GM21360 (cell line): ENCODE measurements around the gene CKAP5.
A peak's percentile ranks its signal among the peaks of the same experiment; 100 is the strongest.

Source experiments
- ATAC-seq: cut with Tn5 transposase; IDR thresholded peaks from one replicate; pipeline ENCODE4 v1.9.1; 2021; ENCODE audit warnings: mild to moderate bottlenecking, moderate library complexity; ENCODE audit not compliant: unreplicated experiment

CKAP5 gene

DNA sequence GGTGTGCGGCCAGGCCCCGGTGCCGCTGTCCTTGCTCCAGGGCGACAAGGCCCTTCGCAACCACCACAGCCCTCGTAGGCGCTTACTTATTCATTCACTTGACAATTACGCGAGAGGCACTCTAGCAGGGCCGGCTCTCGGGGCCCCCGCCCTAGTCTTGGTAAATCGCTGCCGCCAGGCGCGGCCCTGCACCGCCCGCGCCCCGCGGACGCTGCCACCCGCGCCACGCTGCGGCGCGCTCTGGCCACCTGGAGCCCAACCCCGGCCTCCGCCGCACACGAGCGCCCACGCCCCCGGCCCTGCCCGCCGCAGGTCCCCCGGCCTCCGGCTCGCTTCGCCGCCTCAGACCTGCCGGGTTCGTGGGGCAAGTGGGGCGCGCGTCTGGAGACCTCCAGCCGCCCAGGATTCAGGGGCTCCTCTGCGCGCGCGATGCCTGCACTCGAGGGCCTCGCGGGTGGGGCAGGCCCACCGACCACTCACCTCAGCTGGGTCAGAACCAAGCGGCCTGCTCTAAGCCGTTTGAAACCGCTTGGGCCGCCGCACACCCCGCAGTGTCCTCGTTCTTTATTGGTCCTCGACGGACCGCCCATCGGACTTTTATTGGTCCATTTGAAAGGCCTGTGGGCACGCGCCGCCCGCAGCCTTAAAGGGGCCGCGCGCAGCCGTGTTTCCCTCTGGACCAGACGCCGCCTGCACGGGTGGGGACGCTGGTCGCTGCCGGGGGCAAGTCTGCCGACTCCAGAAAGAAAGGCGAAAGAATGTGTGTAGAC, at the start of gene CKAP5:
CKAP5 (minus strand) TSS at position 541 of the 770 bp plus-strand sequence. CDS start 25,049 bp downstream, outside the sequence.
- ATAC-seq, result peak; percentile 85

DNA sequence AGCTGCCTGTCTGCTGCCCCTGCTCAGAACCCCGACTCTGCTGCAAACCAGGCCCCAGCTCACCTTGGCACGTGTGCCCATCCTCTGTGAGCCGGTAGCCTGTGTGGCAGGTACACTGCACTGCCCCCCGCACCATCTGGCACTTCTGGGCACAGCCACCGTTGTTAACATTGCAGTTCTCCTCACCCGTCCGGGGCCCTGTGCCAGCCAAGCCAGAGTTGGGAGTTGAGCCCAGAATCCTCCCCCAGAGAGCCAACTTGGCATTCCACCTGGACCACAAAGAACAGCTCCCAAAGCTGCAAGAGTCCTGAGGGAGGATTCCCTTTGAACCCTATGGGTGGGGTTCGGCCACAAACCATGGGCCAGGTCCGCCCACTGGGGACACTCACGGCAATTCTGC, 49.7 kb upstream of the CKAP5 start:
- ATAC-seq, result no peak

DNA sequence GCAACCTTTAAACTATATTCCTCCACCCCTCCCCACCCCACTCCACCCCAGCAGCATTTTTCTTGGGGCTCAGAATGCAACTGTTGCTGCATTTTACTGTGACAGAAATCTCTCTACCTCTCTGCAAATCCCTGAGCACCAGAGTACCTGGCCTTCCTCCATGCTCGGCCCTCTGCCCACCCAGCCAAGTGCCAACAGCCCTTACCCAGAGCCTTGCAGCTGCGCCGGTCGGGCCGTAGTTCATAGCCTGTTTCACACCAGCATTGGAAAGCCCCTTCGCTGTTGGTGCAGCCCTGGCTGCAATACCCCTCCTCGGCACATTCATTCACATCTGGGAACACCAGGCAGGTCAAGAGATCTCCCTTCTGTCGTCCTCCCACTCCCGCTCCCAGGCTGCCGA, 48.9 kb upstream of the CKAP5 start:
- ATAC-seq, result no peak

DNA sequence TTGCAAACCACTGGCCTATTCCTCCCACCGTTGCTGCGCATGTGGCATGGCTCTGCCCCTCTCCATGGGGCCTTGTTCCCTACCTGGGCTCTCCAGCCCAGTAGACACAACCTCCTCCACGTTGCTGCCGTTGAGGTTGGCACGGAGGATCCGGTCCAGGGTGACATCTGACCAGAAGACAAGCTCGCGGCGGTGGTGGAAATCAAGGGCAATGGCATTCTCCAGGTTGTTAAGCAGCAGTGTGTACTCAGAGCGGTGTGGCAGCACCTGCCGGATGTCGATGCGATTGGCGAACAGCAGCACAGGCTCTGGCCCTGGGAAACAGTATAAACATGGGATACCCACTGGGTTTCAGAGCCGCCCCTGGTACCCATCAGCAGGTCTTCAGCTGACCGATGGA, 48.4 kb upstream of the CKAP5 start:
- ATAC-seq, result no peak

DNA sequence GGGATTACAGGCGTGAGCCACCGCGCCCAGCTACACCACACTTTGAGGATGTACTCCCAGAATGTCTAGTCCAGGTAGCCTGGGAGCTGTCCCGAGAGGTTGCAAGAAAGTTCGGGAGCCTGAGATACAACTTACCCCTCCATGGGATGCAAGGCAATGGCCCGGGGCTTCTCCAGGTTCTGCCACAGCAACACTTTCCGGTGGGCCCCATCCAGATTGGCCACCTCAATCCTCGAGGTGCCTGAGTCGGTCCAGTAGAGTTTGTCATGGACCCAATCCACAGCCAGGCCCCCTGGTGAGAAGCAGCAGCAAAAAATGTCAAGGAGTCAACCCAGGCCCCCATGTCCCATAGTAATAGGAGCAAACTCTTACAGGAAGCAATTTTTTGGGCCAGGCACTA, 46.8 kb upstream of the CKAP5 start:
- ATAC-seq, result no peak

DNA sequence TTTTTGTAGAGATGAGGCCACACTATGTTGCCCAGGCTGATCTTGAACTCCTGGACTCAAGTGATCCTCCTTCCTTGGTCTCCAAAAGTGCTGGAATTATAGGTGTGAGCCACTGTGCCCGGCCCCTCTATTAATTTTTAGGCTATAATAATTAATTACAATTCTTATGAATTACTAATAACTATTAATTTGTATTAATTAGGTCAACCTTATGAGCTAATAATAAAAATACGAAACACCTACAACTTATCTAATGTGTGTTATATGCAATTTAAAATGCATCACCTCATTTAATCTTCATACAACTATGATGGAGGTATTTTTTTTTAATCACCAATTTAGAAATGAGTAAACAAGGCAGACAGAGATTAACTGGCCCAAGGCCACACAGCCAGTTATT, 46.0 kb upstream of the CKAP5 start:
- ATAC-seq, result no peak

DNA sequence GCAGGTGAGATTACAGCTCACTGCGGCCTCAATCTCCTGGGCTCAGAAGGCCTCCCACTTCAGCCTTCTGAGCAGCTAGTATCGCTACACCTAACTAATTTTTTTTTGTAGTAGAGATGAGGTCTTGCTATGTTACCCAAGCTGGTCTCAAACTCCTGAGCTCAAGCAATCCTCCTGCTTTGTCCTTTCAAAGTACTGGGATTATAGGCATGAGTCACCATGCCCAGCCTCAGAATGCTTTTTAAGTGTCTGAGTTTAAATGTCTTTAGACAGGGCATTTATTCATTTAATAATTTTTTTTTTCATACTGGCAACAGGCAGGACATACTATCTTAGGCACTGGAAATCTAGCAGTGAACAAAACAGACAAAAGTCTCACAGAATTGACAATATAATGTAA, 44.6 kb upstream of the CKAP5 start:
- no peak for ATAC-seq

DNA sequence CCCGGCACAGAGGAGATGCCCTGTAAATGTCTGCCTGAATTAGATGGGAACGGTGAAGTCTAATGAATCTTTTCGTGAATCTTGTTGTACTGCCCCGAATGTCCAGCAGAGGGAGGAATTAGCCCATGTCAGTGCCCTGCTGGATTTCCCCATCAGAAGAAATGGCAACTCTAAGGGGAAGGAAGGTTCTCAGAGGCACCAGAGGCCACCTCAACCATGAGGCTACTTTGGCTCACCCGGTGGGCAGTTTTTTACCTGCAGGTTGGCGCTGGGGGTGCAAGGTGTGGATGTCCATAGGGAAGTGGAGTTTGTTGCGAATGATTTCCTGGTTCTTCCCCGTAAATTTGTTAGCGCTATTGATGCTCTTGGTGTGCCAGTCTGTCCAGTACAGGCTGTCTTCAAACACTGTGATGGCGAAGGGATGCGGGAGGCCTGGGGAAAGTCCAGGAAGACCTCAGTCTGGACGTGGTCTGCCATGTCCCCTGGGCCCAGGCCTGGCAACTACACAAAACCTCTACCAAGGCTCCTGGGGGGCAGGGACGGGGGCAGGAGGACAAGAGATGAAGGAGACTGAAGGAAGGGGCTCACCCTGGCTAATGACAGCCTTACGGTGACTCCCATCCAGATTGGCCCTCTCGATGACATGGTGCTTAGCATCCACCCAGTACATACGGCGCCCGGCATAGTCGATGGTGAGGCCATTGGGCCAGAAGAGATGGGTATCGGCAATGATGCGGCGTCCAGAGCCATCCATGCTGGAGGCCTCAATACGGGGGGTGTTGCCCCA, 43.8 kb upstream of the CKAP5 start:
- ATAC-seq, result no peak

DNA sequence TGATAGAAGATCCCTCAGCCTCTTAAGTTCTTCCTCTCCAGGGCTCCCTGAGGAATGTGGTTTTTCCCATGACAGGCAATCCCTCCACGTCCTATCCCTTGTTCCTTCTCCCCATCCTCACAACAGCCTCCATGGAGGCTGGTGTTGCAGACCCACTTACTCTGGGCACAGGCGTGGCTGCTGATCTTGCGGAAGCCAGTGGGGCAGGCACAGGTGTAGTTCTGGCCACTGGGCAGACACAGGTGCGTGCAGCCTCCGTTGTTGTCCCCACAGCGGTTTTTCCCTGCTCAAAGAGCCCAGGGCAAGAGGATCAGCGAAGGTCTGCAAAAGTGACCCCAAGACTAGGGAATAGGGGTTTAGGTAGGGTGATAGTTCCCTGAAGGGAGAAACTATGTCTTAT, 43.2 kb upstream of the CKAP5 start:
- ATAC-seq, result no peak

DNA sequence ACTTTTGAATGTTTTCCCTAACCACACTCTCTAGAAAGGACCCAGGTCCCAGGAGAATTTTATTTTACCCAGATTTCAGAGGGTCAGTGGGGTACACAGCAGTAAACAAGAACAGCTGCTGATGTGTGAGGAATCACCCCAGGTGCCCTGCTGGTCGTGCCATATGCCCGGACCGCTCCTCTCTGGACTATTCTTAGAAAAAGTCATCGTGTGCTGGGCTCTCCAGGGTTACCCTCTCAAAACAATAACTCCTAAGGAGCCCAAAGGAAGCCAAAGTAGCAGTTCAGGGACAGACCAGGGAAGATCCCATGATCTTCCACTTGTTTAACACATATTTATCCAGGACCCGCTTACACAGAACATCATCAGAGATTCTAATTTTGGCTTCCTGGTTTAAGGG, 42.6 kb upstream of the CKAP5 start:
- no peak for ATAC-seq

DNA sequence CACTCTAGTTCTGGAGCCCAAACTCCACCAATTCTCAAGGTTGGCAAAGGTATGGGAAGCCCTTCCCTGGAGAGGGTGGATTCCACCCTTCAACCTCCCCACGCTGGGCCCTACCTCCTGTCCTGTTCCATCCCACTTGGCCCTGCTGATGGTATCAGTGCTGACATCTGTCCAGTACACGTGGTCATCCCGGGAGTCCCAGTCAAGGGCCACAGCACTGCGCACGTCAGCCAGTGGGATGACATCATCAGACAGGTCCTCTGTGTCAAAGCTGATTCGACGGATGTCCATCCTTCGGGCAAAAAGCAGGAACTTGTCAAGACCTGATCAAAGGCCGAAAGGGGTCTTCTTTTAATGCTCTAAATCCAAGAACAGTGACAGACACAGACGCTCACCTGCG, 40.1 kb upstream of the CKAP5 start:
- ATAC-seq, result no peak

DNA sequence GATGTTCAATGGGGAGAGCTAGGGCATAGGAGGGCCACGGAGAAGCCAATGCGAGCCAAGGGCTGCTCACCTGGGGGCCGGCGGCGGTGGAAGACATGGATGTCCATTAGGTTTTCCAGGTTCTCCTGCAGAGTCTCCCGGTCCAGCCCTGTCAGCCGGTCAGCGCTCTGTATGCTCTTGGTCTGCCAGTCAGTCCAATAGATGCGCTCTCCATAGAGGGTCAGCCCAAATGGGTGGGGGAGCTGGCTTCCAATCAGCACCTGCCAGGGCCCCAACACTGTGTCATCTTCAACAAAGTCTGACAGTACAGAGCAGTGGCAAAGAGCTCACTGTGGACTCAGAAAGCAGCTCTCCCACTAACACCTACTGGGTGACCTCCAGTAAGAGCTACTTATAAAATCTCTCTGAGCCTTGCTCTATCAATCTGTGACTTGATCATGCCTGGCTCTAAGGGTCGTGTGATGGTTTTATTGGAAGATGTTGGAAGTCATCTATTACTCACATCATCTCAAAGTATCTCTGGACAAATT, 33.0 kb upstream of the CKAP5 start:
- ATAC-seq, result no peak

DNA sequence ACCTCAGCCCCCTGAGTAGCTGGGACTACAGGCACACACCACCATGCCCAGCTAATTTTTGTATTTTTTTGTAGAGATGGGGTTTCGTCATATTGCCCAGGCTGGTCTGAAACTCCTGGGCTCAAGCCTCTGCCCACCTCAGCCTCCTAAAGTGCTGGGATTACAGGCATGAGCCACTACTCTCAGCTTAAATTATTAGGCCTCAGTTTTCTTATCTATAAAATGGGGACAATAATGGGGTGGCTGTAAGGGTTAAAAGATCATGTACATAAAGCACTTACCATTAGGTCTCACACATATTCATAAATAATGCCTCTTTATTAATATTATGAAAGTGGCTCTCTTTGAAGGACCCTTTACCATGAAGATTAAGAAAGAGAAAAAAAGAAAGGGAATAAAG, 31.5 kb upstream of the CKAP5 start:
- ATAC-seq, result no peak

DNA sequence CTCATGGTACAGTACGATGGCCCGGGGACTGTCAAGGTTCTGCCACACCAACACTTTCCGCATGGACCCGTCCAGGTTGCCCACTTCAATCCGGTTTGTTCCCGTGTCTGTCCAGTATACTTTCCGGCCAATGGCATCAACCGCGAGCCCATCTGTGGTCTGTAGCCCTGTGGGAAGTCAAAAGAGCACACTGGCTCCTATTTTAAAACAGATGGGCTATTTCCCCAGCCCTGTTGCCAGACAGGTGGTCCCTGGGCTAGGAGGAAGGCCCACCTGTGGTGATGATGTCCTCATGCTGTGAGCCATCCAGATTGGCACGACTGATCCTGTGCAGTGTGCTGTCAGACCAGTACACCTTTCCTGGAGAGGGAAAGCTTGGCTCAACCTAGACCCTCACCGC, 30.4 kb upstream of the CKAP5 start:
- no peak for ATAC-seq

DNA sequence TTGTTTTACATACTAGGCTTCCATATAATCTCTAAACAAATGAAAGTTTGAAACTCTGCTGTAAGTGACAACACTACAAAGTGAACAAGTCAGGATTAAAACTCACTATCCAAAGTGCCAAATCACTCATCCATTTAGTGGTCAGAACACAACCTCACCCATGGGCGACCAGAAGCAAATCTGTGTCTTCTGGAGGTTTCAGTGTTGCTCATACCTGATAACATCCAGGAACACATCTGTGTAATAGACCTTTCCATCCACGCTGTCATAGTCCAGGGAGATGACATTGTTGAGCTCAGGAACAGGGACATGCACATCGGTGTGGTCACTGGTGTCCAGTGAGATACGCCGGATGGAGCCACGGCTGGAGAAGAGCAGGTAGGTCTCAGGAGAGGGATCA, 28.5 kb upstream of the CKAP5 start:
- no peak for ATAC-seq

DNA sequence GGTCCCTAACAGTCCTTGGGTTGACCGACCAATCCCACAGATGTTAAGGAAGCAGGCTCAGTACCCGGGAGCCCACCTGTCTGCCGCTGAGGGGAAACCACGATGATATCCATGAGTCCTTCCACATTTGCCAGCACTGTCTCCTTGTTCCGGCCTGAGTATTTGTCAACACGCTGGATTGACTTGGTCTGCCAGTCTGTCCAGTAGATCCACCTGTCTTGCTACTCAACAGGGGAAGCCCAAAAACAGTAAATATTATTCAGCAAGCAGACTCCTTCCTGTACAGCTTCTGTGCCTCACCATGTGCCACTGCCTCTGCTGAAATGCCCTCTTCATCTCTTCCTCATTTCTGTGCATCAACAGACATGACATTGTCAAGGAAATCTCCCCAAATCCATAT, 22.8 kb upstream of the CKAP5 start:
- no peak for ATAC-seq

DNA sequence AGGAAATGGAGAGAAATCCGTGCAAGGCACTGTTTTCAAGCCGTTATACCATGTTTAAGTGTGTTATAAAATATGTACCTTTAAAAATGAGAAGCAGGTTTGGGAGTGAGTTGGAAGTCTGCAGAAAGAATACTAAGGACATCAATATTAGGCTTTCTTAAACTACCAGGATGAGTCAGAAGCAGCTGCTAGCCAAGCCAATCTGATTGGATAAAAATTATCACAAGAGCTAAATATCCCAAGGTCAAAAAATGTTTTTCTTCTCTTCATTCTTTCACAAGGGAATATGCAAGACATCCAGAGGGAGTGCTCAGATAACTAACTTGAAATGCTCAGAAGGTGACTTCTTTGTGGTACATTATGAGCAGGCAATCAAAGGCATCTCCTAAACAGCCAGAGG, 19.3 kb upstream of the CKAP5 start:
- ATAC-seq, result no peak

DNA sequence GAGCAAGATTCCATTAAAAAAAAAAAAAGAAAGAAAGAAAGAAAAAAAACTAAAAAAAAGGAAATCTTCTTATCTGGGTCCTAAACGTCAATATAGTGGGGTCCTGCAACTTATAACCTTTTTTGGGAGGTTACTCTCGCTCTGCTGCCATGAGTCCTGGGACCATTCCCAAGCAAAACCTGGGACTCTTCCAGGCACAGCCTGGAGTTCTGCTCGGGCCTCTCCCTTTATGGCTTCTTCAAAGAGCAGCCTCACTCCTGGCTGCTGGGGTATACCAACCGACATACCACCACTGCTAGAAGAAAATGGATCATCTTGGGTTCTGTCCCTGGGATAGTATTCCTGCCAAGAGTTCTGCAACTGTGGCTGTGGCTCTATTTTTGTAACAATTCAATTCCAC, 14.1 kb upstream of the CKAP5 start:
- no peak for ATAC-seq

DNA sequence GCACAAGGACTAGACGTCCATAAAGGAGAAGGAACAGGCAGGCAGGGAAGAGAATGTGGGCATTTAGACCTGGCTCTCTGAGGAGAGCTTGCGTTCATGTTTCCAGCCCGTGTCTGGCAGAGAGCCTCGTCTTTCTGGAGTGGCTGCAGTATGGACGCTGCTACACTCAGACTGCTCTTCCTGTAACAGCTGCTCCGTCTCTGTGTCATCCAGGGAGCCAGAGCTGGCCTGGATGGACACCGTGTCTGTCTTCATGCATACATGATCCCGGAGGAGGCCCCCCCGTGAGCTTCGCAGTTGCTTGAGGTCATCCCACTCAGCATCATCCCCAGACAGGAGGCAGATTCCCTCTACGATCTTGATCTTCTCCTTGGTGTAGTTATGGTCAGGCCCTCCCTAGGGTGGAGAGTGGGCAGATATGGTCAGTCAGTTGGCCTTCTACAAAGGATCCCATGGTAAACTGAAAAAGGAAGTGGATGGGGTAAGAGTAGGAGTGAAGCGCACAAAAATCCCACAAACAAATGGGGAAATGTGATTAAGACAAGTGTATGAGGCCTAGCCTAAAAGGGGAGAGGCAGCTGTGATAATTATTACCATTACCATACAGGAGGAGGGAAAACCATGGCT, 13.0 kb upstream of the CKAP5 start:
- no peak for ATAC-seq

DNA sequence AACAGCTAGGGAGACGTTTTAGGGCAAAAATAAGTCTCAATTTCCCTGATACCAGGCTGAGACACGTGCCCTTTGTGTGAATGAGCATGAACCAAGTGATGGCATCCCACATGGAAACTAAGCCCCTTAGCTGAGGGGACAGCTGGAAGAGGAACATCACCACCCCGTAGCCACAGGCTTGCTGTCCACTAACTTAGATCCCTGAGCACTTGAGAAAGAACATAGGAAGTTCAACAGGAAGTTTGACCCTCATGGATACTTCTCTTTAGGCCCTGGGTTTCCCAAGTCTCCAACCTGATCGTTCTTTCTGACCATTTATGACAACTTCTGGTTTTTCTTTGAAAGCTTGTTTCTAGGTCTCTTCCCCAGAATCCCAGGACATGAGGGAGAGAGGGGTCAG, 11.6 kb upstream of the CKAP5 start:
- no peak for ATAC-seq

DNA sequence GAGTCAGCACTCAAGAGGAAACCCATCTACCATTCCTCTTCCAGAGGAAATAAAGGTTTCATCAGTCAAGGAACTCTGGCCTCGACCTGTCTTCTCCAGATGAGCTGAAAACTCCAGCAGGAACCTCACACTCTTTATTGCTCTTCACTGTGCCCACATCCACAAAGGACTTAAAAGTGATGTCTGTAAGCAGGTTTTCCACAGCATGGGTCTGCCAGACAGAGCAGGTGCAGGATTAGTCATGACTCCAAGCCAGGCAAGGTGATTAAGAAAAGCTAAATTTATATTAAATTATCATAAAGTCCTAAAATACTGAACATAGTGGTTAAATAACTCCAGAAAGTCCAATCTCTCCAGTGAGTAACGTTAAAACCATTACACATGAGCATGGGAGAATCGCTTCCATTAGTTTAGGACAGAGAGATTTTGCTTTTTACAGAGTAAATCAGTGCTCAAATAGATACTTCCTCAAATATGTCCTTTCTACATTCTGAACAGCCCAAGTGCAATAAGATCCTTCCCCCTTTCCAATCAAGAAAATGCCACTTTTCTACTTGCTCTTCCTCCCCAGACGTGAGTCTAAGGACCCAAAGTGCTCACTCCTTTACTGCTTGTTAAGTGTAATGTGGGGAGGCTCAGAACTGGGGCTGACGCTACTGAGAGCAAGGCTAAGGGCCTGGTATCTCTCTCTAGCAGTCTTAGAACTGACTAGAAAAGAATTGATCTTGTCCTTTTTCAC, 10.7 kb upstream of the CKAP5 start:
- no peak for ATAC-seq
